Skeletal muscle tissue (tissue), 4 donors: ENCODE results near the gene CD200R1L. TPM values are rescaled to one million over a fixed set of nuclear protein-coding genes. Genes with fewer than 3 reads are reported as not detected.

Source experiments
- H3K27ac ChIP-seq: one replicate; pipeline ENCODE4 v1.7.0; 2013; ENCODE audit warnings: mild to moderate bottlenecking, low read depth, low read length, inconsistent platforms
- H3K27me3 ChIP-seq, 3 donors: one replicate each; pipeline ENCODE4 v1.7.0; 2013; ENCODE audit warnings: low read length in 3 of 3; ENCODE audit not compliant: control insufficient read depth in 3 of 3, insufficient read depth in 3 of 3
- H3K36me3 ChIP-seq, 3 donors: one replicate each; pipeline ENCODE4 v1.7.0; 2013; ENCODE audit warnings: low read length in 3 of 3; ENCODE audit not compliant: control insufficient read depth in 3 of 3, insufficient read depth in 3 of 3
- H3K4me1 ChIP-seq, 3 donors: one replicate each; pipeline ENCODE4 v1.7.0; 2013; ENCODE audit warnings: low read length in 3 of 3, mild to moderate bottlenecking in 3 of 3; ENCODE audit not compliant: control insufficient read depth in 3 of 3, insufficient read depth in 3 of 3
- H3K4me3 ChIP-seq, 3 donors: one replicate each; pipeline ENCODE4 v1.7.0; 2013; ENCODE audit warnings: low read length in 3 of 3
- H3K9ac ChIP-seq, 3 donors: one replicate each; pipeline ENCODE4 v1.7.0; 2013; ENCODE audit warnings: low read length in 3 of 3, mild to moderate bottlenecking in 3 of 3, moderate library complexity in 2 of 3, low read depth in 1 of 3
- H3K9me3 ChIP-seq, 3 donors: one replicate each; pipeline ENCODE4 v1.7.0; 2013; ENCODE audit warnings: low read length in 3 of 3; ENCODE audit not compliant: control insufficient read depth in 3 of 3
- total RNA-seq: library from RNA; depleted of rRNA; stranded (reverse); fragments of >200 nt; gene quantifications from one replicate; pipeline ENCODE4 v1.2.3, GENCODE V29; 2014
- donor health status: Osteomylitis.

CD200R1L gene
- total RNA-seq, 1 donor from 2014 or later, result not detected

DNA sequence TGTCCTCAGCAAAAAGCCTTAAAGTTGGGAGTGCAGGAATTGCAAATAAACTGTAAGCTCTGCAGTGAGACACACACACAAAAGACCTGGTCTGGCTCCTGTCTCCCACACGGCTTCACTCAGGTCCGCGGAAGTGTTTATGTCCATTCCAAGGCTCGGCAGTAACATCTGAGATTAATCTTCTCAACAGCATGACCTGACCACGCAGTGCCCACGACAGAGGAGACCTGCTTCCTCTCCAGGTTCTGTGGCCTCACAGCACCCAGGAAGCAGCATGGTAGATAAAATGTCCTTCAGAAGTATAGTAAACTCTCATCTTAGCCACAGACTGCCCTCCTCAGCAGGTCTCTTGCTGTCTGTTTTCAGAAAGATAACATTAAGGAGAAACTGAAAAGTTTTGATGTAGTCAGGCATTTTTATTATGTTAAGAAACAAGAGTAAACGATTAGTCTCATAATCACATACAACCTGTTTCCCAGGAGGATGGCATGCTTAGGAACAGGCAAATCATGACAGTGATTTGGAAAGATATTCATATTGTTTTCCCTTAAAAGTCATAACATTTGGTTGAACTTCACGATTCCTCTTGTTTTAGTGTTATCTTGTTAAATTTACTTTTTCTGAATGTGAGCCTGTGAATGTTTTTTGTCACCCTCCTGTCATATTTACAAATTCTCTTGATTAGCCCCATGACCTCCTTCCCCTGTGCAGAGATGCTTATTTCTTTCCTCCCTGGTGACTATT, 34.6 kb downstream of the CD200R1L start:
- Histone ChIP-seq H3K9me3 (no peaks in the 10 kb centered on the region), H3K4me1 (peaks cover 2 to 8% (median 8%) of the 10 kb centered on the region in 3 donors), H3K4me3 (no peak overlapping the region), H3K27ac (peak overlapping the region; percentile 76), H3K36me3 (no peaks in the 10 kb centered on the region), H3K27me3 (no peaks in the 10 kb centered on the region), H3K9ac (no peak overlapping the region)

DNA sequence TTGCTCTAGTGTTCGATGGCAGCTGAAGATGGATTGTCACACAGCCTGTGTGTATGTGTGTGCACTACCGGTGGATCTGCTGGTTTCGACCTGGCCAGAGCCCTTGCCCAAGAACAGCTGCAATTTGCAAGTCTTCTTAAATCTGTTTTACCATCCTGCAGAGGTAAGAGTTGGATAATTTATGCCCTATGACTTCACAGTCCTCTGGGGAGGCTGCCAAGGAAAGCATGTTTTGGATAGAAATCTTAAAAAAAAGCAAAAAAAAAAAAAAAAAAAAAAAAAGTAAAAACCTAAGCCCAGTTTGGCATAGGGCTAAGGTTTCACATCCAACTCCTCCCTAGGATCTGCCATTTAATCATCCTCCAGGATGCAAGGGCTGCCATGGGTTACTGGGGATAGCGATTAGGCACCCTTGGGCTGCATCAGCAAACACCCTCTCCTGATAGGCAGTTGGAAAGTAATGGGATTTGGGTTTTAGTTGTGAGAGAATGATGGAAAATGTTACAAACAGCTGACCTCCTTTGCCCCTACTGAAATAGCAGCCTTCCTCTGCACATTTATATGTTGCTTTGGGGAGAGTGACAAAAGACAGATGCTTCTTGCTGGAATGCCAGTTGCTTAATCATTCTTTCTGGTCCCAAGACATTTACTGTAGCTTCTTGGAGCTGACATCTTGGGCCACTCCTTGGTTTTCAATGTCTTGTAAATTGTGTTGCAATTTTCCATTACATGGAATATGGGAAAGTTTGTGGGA, 35.4 kb downstream of the CD200R1L start:
- no peaks in the 10 kb centered on the region for H3K27me3 ChIP-seq
- no peak overlapping the region for H3K9ac ChIP-seq
- peaks cover 2 to 8% (median 8%) of the 10 kb centered on the region in 3 donors for H3K4me1 ChIP-seq
- no peaks in the 10 kb centered on the region for H3K9me3 ChIP-seq
- H3K4me3 ChIP-seq, result no peak overlapping the region
- H3K27ac ChIP-seq, result peak overlapping the region; percentile 76
- H3K36me3 ChIP-seq, result no peaks in the 10 kb centered on the region

DNA sequence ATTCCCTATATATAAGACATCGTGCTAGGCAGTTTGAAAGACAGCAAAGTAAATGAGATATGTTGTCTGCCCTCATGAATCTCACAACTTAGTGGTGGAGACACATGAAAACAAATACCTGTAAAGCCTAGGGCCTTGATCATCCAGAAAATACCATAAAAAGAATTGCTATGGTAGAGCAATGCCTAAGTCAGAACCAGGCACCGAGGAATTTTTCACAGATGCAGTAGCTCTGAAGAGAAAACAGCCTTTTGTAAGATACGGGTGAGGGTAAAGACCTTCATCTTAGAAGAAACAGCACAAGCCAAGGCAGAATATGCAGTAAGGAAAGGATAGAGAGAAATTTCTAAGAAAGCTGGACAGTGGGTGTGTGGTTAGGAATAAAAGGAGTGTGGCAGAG, 36.1 kb downstream of the CD200R1L start:
- Histone ChIP-seq H3K27me3 (no peaks in the 10 kb centered on the region), H3K4me3 (no peak overlapping the region), H3K9ac (no peak overlapping the region), H3K36me3 (no peaks in the 10 kb centered on the region), H3K27ac (peak overlapping the region; percentile 28), H3K4me1 (peaks cover 2 to 8% (median 8%) of the 10 kb centered on the region in 3 donors), H3K9me3 (no peaks in the 10 kb centered on the region)

DNA sequence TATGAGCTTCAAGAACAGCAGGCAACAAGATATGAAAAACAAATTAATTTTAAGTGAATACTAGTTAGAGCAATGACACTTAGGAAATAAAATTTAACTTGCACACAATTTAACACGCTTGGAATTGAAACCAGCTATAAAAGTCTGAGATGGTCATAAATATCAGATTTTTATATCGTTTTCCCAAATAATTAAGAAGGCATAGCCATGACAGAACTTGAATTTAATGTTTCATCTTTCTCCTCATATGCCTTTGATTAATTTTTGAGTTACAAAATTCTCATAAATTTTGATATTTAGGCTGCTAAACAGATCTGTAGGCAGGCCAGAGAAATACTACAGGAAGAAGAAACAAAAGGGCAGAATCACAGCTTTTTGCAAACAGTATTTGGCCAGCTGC, 38.5 kb downstream of the CD200R1L start:
- H3K36me3 ChIP-seq, result no peaks in the 10 kb centered on the region
- H3K27me3 ChIP-seq, result no peaks in the 10 kb centered on the region
- no peaks in the 10 kb centered on the region for H3K9me3 ChIP-seq
- no peak overlapping the region for H3K4me3 ChIP-seq
- no peak overlapping the region for H3K27ac ChIP-seq
- H3K4me1 ChIP-seq, result peaks cover 2 to 8% (median 4%) of the 10 kb centered on the region in 3 donors
- no peak overlapping the region for H3K9ac ChIP-seq

DNA sequence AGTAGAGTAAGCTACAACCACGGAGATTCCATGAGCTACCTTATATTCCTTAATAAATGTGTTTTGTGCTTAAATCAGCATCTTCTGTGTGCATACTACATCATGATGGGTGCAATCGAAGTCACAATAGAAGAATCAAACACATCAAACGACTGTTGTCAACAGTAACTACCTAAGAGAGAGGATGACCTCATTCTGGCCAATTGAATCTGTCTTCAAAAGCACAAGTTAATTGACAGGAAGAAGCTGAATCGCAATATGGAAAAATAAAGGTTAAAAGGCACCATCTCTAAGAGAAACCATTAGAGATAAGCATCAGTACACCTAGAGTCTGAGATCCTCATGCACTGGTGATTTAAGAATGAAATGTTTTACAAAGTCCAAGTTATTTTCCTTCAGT, 39.0 kb downstream of the CD200R1L start:
- no peaks in the 10 kb centered on the region for H3K27me3 ChIP-seq
- H3K4me3 ChIP-seq, result no peak overlapping the region
- H3K27ac ChIP-seq, result no peak overlapping the region
- no peak overlapping the region for H3K9ac ChIP-seq
- H3K4me1 ChIP-seq, result peaks cover 2 to 6% (median 3%) of the 10 kb centered on the region in 3 donors
- H3K36me3 ChIP-seq, result no peaks in the 10 kb centered on the region
- no peaks in the 10 kb centered on the region for H3K9me3 ChIP-seq

DNA sequence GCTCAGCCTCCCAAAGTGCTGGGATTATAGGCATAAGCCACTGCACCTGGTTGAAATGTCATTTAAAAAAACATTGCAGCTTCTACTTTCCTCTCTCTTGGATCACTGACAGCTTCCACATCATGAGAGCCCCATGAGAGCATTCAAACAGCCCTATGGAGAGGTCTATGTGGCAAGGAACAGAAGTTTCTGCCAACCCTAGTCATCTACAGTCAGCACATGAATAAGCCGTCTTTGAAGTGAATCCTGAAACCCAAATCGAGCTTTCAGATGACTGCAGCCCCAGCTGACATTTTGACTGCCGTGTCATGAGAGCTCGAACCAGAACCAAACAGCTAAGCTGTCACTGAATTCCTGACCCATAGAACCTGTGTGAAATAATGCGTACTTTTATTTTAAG, 39.8 kb downstream of the CD200R1L start:
- no peaks in the 10 kb centered on the region for H3K36me3 ChIP-seq
- H3K27ac ChIP-seq, result no peak overlapping the region
- H3K27me3 ChIP-seq, result no peaks in the 10 kb centered on the region
- peaks cover under 1 to 3% (median under 1%) of the 10 kb centered on the region in 3 donors for H3K4me1 ChIP-seq
- H3K9ac ChIP-seq, result no peak overlapping the region
- no peak overlapping the region for H3K4me3 ChIP-seq
- H3K9me3 ChIP-seq, result no peaks in the 10 kb centered on the region

DNA sequence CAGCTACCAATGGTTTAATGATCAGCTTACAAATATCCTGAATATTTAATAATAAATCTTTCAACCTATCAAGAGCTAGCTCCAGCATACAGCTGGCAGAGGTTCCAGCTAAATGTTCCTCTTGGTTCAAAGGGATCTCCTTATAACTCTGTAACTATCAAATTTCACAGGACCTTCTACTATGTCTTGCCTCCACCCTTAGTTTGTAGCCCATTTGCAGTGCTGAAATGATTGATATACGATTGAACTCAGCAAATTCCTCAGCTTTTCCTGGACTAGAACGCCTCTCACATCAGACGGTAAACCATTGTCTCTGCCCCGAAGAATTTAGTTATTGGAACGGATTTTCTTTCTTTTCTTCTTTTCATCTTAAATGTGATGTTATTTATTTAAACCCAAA, 41.5 kb downstream of the CD200R1L start:
- Histone ChIP-seq H3K9me3 (no peaks in the 10 kb centered on the region), H3K27ac (no peak overlapping the region), H3K4me3 (no peak overlapping the region), H3K9ac (no peak overlapping the region), H3K36me3 (no peaks in the 10 kb centered on the region), H3K4me1 (peaks cover 0 to 3% (median 0%) of the 10 kb centered on the region in 3 donors), H3K27me3 (no peaks in the 10 kb centered on the region)

DNA sequence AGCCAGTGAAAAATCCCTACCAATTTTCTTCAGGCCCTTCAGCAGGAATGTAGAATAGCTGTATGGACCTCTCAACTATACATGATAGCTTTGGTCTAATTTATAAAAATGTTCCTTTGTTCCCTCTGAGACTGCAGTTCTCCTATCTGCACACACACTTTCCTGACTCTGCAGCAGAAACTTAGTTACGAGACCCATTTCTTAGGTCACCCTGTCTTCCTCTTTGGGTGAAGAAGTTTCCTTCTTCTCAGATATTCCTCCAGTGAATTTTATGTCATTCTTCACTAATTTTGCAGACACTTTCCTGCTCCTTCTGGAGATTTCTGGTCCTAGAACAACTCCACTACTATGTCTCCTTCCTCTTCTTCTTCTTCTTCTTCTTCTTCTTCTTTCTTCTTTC, 42.6 kb downstream of the CD200R1L start:
- Histone ChIP-seq H3K4me1 (peaks cover 0 to 3% (median 0%) of the 10 kb centered on the region in 3 donors), H3K36me3 (no peaks in the 10 kb centered on the region), H3K27ac (no peak overlapping the region), H3K27me3 (no peaks in the 10 kb centered on the region), H3K4me3 (no peak overlapping the region), H3K9me3 (no peaks in the 10 kb centered on the region), H3K9ac (no peak overlapping the region)

DNA sequence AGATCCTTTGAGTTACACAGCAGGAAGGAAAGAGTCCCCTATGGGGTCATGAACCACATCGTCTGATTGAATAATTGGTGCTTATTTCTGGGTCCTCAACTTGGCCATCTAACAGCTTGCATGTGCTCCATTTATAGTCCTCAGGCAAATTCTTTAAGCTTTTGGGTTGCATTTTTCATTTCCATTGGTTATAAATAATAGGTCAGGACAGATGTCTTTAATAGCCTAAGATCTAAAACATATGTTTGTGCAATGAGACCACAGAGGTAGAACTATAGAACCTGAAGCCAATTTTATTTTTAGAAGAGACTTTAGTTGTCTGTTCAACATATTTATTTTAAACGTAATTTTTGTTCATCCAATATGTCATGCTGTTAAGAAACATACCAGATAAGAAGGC, 43.2 kb downstream of the CD200R1L start:
- no peak overlapping the region for H3K4me3 ChIP-seq
- no peaks in the 10 kb centered on the region for H3K36me3 ChIP-seq
- no peak overlapping the region for H3K9ac ChIP-seq
- H3K27ac ChIP-seq, result no peak overlapping the region
- peaks cover 0 to 3% (median 0%) of the 10 kb centered on the region in 3 donors for H3K4me1 ChIP-seq
- H3K27me3 ChIP-seq, result no peaks in the 10 kb centered on the region
- no peaks in the 10 kb centered on the region for H3K9me3 ChIP-seq

DNA sequence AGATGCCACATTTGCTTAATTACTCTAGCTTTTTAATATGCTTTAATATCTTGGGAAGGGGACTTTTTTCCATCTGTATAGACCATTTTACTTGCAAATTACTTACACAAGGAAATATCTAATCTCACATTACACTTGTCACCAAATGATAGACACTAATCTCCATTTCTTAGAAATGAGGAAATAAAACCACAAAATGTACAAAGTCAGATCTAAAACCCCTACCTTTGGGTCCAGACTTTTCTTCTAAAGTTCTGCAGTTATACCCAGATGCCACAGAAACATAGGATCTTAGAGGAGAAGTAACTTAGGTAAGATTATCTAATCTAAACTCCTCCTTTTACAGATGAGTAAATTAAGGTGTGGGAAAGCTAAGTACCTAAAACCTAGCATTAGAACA, 44.3 kb downstream of the CD200R1L start:
- Histone ChIP-seq H3K36me3 (no peaks in the 10 kb centered on the region), H3K9me3 (no peaks in the 10 kb centered on the region), H3K9ac (no peak overlapping the region), H3K27ac (no peak overlapping the region), H3K27me3 (no peaks in the 10 kb centered on the region), H3K4me1 (peaks cover 0 to under 1% (median 0%) of the 10 kb centered on the region in 3 donors), H3K4me3 (no peak overlapping the region)
